Measurements from ENCODE around the gene OR6B3.

OR6B3 gene

DNA sequence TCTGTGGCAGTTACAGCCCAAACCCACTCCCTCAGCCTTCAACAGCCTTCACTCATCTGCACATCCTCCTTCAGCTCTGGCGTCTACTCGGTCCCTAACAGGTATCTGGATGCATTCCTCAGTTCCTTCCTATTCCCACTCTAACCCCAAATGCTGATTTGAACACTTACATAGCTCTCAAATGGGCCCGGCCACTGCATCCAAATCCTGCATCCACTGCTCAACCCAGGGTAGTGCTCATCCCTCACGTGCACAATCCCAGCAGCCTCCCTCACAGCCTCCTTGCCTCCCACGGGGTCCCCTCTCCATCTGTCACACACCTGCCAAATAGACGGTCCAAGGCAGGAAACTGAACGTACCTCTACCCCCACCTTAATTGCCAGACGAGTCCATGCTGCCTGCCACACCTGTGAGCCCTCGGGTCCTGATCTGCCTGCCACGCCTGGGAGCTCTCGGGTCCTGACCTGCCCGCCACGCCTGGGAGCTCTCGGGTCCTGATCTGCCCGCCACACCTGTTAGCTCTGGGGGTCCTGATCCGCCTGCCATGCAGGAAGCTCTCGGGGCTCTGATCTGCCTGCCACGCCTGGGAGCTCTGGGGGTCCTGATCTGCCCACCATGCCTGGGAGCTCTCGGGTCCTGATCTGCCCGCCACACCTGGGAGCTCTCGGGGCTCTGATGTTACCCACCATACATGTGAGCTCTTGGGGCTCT, 9.9 kb downstream of the OR6B3 start:
- DNase-seq: no peak

- no peak for DNase-seq
Measured at GRCh38 chr2:240042740-240043139, 10.6 kb downstream of the OR6B3 start.

- DNase-seq: no peak
Measured at GRCh38 chr2:240041363-240041762, 12.0 kb downstream of the OR6B3 start.

DNA sequence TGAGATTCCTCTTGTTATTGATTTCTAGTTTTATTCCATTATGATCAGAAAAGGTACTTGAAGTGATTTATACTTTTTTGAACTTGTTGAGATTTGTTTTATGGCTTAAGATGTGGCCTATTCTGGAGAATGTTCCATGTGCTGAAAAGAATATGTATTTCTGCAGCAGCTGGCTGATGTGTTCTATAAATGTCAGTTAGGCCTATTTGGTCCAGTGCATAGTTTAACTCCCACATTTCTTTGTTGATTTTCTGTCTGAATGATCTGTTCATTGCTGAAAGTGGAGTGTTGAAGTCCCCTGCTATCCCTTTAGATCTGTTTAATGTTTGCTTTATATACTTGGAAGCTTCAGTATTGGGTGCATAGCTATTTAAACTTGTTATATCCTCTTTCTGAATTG, 16.0 kb downstream of the OR6B3 start:
- no peak for DNase-seq

- no peak for DNase-seq
Measured at GRCh38 chr2:240033330-240033678, 20.0 kb downstream of the OR6B3 start.

- DNase-seq: no peak
Measured at GRCh38 chr2:240032406-240033329, 20.7 kb downstream of the OR6B3 start.

GRCh38 chr2:240030379-240031094, 22.8 kb downstream of the OR6B3 start, which contains the start of gene OR6B2:
OR6B2 (minus strand) TSS chr2:240030429; CDS start chr2:240030429, 0 bp downstream.
- no peak for DNase-seq

GRCh38 chr2:240024766-240025165, 28.6 kb downstream of the OR6B3 start:
- no peak for DNase-seq

DNA sequence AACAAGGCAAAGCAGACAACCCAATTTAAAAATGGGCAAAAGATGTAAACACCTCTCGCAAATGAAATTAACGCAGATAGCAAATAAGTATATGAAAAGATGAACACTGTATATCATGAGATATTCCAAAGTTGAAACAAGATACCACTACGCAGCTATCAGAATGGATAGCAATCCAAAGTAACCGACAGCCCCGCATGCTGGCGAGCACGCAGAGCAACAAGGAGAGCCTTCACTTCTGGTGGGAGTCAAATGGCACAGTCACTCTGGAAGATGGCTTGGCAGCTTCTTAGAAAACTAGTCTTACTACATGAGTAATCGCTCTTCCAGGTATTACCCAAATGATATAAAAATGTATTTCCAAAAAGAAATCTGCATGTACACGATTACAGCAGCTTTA, 29.5 kb downstream of the OR6B3 start:
- DNase-seq: no peak

DNA sequence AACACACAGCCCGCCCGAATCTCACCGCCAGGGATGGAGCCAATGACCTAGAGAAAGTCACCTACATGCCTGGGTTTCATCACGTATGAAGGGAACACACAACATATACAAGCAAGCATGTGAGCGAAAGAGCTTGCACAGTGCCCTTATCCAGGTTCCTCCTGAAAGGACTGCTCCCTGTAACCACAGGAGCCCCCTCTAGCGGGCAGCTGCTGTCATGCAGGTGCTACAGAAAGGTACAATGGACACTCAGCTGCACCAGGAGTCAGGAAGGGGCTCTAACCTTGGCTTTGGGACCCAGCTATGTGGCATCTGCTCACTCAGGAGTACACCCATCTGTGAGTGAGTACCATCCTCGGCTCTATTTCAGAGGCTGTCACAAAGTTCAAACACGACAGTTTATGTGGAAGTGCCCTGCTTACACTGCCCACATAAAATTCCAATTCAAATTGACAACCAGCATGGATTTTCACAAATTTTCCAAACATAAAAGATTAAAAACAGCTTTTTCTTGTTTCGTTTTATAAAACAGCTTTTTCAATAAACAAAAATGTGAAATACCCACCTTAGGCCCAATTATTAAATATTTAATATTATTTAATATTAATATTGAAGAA, 31.7 kb downstream of the OR6B3 start:
- DNase-seq: peak; percentile 7

DNA sequence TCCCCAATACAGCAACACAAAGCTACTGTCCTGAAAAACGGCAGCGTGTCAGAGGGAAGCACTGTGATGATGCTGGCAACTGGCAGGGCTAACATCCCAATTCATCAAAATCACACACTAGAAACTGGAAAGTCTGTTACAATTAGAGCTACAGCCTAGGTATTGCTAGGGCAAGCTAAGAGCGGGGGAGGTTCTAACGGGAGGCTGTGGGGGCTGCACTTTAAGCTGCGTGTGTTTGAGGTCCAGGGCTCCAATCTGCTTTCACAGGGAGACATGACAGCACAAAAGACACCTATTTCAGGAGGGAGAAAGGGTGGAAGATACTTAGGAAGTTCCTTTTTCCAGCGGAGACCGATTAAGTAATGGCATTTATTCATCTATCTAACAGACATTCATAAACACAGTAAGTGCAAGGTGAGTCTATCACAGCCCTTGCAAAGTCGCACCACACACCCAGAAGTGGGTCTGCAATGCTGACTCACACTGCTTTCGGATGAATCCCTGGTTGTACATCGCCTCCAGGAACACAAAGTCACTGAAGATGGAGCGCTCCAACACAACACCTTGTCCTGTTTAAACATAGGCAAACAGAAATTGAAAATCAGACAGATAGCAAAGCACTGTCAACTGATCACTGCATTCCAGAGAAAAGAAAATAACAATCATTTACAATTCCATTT, 35.1 kb downstream of the OR6B3 start:
- no peak for DNase-seq

DNA sequence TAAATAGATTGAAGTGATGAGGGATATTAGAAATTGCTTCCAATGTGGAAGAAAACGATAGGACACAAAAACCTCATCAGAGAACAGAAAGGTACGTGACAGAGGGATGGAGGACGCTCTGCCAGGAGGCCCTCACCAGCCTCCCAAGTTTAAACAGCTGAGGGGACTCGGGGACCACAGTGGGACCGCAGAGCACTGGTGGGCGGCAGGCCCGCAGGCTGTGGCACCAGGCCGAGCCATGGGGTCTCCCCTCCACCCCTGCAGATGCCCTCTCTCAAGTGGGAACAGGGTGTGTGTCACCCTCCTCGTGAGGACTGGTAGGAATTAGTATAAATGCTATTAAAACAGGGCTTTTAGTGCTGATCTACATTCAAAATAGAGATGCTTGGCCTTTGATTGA, 39.0 kb downstream of the OR6B3 start:
- DNase-seq: no peak

- no peak for DNase-seq
Measured at GRCh38 chr2:240013343-240013742, 40.0 kb downstream of the OR6B3 start.

GRCh38 chr2:240002983-240003382, 50.3 kb downstream of the OR6B3 start:
- DNase-seq: no peak

GRCh38 chr2:240000671-240001070, 52.6 kb downstream of the OR6B3 start:
- no peak for DNase-seq

DNA sequence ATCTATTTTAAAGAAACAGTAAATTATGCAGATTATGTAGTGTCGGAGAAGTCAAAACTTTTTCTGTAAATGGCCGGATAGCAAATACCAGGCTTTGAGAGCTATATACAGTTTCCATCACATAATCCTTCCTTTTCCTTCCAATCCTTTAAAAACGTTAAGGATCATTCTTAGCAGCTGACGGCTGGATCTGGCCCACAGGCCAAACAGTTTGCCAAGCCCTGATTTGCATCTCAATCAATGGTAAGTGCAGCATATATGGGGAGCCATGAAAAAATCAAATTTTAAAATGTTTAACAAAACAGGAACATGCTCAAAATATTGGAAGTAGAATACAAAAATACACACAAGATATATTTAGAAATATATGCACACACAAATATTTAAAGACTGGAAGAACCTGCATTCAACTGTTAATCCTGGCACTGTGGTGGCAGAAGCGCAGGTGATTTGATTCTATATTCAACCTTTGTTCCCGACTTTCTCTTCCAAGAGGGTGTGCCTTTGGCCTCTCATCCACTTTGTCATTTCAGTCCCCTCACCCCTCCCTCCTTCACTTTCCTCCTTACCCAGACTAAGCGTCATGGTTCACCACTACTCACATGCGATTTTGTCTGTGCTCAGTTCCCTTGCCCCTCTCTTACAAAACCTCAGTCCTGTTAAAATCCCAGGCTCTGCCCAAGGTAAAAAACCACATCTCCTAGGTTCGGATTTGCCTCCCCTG, 55.5 kb downstream of the OR6B3 start:
- DNase-seq: no peak

All from SHP77 treated with DMSO at 0.1 percent for 48 hours (cell line).